ENCODE measurements around the gene PROCA1.

DNA sequence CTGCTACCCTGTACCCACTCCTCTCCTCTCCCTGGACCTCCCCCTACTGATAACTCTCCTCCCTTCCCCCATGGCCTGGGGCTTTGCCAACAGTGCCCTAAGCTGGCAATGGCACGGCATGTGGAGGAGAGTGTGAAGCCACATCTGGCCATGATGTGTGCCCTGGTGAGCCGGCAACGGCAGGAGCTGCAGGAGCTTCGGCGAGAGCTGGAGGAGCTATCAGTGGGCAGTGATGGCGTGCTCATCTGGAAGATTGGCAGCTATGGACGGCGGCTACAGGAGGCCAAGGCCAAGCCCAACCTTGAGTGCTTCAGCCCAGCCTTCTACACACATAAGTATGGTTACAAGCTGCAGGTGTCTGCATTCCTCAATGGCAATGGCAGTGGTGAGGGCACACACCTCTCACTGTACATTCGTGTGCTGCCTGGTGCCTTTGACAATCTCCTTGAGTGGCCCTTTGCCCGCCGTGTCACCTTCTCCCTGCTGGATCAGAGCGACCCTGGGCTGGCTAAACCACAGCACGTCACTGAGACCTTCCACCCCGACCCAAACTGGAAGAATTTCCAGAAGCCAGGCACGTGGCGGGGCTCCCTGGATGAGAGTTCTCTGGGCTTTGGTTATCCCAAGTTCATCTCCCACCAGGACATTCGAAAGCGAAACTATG is 37.3 kb upstream of the PROCA1 start:
- TF ChIP-seq MAX (IDR thresholded peaks at IDR 0.05; ENCODE audit: low read depth, low read length) (no peak), POLR2A (IDR thresholded peaks at IDR 0.05; ENCODE audit: extremely low read depth, insufficient read length) (no peak)
- TF ChIP-seq, protein P1, sequence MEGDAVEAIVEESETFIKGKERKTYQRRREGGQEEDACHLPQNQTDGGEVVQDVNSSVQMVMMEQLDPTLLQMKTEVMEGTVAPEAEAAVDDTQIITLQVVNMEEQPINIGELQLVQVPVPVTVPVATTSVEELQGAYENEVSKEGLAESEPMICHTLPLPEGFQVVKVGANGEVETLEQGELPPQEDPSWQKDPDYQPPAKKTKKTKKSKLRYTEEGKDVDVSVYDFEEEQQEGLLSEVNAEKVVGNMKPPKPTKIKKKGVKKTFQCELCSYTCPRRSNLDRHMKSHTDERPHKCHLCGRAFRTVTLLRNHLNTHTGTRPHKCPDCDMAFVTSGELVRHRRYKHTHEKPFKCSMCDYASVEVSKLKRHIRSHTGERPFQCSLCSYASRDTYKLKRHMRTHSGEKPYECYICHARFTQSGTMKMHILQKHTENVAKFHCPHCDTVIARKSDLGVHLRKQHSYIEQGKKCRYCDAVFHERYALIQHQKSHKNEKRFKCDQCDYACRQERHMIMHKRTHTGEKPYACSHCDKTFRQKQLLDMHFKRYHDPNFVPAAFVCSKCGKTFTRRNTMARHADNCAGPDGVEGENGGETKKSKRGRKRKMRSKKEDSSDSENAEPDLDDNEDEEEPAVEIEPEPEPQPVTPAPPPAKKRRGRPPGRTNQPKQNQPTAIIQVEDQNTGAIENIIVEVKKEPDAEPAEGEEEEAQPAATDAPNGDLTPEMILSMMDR (IDR thresholded peaks at IDR 0.05; ENCODE audit: low read depth, low read length), result no peak

All from NB4 (cell line).